IMR-90 (cell line): ENCODE results near the gene MYO1C.

Source experiments
- CTCF ChIP-seq: conservative IDR thresholded peaks from 2 replicates; pipeline ENCODE4 v1.5.1; 2012; ENCODE audit warnings: mild to moderate bottlenecking, low read depth, low read length, improper control_type of control experiment
- FOS ChIP-seq: fragments of 150-350 bp; IDR thresholded peaks from 2 replicates; pipeline ENCODE4 v1.6.1; 2016; ENCODE audit warnings: low read depth, low read length
- MAFK ChIP-seq: IDR thresholded peaks from 2 replicates; pipeline ENCODE4 v1.6.1; 2012; ENCODE audit warnings: low read depth, low read length, improper control_type of control experiment
- MAZ ChIP-seq: IDR thresholded peaks from 2 replicates; pipeline ENCODE4 v1.6.1; 2012; ENCODE audit warnings: low read depth, mild to moderate bottlenecking, low read length, improper control_type of control experiment, moderate library complexity, borderline replicate concordance
- POLR2A ChIP-seq: IDR thresholded peaks from 2 replicates; pipeline ENCODE4 v1.6.1; 2012; ENCODE audit warnings: mild to moderate bottlenecking, low read depth, low read length
- RAD21 ChIP-seq: IDR thresholded peaks from 2 replicates; pipeline ENCODE4 v1.6.1; 2012; ENCODE audit warnings: low read length, improper control_type of control experiment
- RFX5 ChIP-seq: IDR thresholded peaks from 2 replicates; pipeline ENCODE4 v1.8.0; 2012; ENCODE audit warnings: low read depth, mild to moderate bottlenecking, low read length, moderate library complexity
- SMC3 ChIP-seq: fragments of 150-350 bp; IDR thresholded peaks from 2 replicates; pipeline ENCODE4 v1.6.1; 2016; ENCODE audit warnings: low read depth, mild to moderate bottlenecking, antibody characterized with exemption, low read length, moderate library complexity
- USF2 ChIP-seq: fragments of 150-350 bp; IDR thresholded peaks from 2 replicates; pipeline ENCODE4 v1.6.1; 2017; ENCODE audit warnings: mild to moderate bottlenecking, antibody characterized with exemption, low read length, low read depth

- TF ChIP-seq POLR2A: peak; percentile 94
- TF ChIP-seq CTCF: peak; percentile 10; the same call in 1 of the 2 replicates
- TF ChIP-seq USF2: no peak
- TF ChIP-seq FOS: no peak
- no peak for TF ChIP-seq RFX5
- TF ChIP-seq MAFK: no peak
- TF ChIP-seq RAD21: no peak
- TF ChIP-seq SMC3: peak; percentile 4; the same call in 1 of the 2 replicates
- TF ChIP-seq MAZ: peak; percentile 84
Measured at GRCh38 chr17:1455797-1456599, 36.5 kb downstream of the MYO1C start, which contains the start of gene CRK.
